Measurements from ENCODE around the gene SLC22A3. TPM values are rescaled to one million over a fixed set of nuclear protein-coding genes. Genes with fewer than 3 reads are reported as not detected.
"Not testable (repeated sequence)": the region's sequence is repeated elsewhere in the genome, so short reads cannot be mapped to it uniquely, and the experiment has no call there.

The SLC22A3 gene
- total RNA-seq, 4 donors from 2014 or later, result 49.5 to 75.4 (median 58.2) TPM

DNA sequence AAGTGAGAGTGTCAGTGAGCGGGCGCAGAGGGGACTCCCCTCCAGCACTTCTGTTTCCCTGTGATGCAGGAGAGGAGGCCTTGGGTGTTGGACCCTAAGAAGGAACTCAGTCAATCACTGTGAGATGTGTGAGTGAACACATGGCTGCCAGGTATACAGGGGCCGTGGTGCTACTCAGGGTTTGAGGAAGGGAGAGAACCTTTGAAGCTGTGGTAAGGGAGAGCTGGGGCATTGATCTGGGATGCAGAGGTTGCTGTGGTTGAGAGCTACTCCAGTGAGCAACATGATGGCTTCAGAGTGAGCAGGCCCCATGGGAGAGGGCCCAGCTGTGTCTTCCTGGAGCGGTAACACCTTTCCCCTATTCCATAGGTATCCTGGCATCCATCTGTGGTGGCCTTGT is 99.2 kb downstream of the SLC22A3 start:
- Histone ChIP-seq H3K27ac (no peak overlapping the region), H3K27me3 (no peaks in the 10 kb centered on the region), H3K4me3 (no peak overlapping the region), H3K4me1 (no peaks in the 10 kb centered on the region), H3K36me3 (peaks cover 0 to 3% of the 10 kb centered on the region in 2 donors), H3K9me3 (no peaks in the 10 kb centered on the region)
- in situ Hi-C loops (cut with MboI; ENCODE audit: low sequenced_read_pairs in 4 of 4), result loop anchor here in 1 of 4 donors (25.0 kb wide), 1 partner anchor 310 kb away; no protein-coding TSS in a partner anchor
- no peak for DNase-seq
- intact Hi-C loops (cut with DNase I; ENCODE audit: low total_unique reads), result no loop called here
- no peak for ATAC-seq
- TF ChIP-seq CTCF (IDR thresholded peaks at IDR 0.05 in 4 of 5, conservative IDR thresholded peaks at IDR 0.05 in 1 of 5), result no peak
- TF ChIP-seq POLR2A (IDR thresholded peaks at IDR 0.05), result no peak

GRCh38 chr6:160449787-160450186 is 101.6 kb downstream of the SLC22A3 start:
- H3K27ac ChIP-seq; DNase-seq; H3K27me3 ChIP-seq; H3K4me3 ChIP-seq; ATAC-seq; intact Hi-C loops (cut with DNase I; ENCODE audit: low total_unique reads); H3K9me3 ChIP-seq; H3K4me1 ChIP-seq; H3K36me3 ChIP-seq: not testable (repeated sequence)
- in situ Hi-C loops (cut with MboI; ENCODE audit: low sequenced_read_pairs in 4 of 4), result loop anchor here (10.0 to 25.0 kb wide), 5 partner anchors 312 to 587 kb away; no protein-coding TSS in a partner anchor

- Histone ChIP-seq H3K27ac (no peak overlapping the region), H3K4me3 (no peak overlapping the region), H3K4me1 (peaks cover 0 to 5% of the 10 kb centered on the region in 2 donors), H3K9me3 (no peaks in the 10 kb centered on the region), H3K36me3 (peaks cover 0 to 3% of the 10 kb centered on the region in 2 donors), H3K27me3 (no peaks in the 10 kb centered on the region)
- ATAC-seq (no peak), DNase-seq (no peak)
- in situ Hi-C loops (cut with MboI; ENCODE audit: low sequenced_read_pairs in 4 of 4) (loop anchor here (10.0 to 25.0 kb wide), 5 partner anchors 314 to 589 kb away; no protein-coding TSS in a partner anchor), intact Hi-C loops (cut with DNase I; ENCODE audit: low total_unique reads) (no loop called here)
- TF ChIP-seq POLR2A (IDR thresholded peaks at IDR 0.05) (no peak), CTCF (IDR thresholded peaks at IDR 0.05 in 4 of 5, conservative IDR thresholded peaks at IDR 0.05 in 1 of 5) (no peak)
These were observed 102.7 kb downstream of the SLC22A3 start for GRCh38 chr6:160450849-160451248.

GRCh38 chr6:160454303-160454702 is 106.1 kb downstream of the SLC22A3 start:
- Histone ChIP-seq H3K36me3 (no peaks in the 10 kb centered on the region), H3K9me3 (no peaks in the 10 kb centered on the region), H3K4me1 (peaks cover 0 to 5% of the 10 kb centered on the region in 2 donors), H3K27ac (no peak overlapping the region), H3K27me3 (no peaks in the 10 kb centered on the region), H3K4me3 (no peak overlapping the region)
- no peak for ATAC-seq
- no peak for DNase-seq
- in situ Hi-C loops (cut with MboI; ENCODE audit: low sequenced_read_pairs in 4 of 4) (loop anchor here (10.0 to 25.0 kb wide), 5 partner anchors 317 to 592 kb away; no protein-coding TSS in a partner anchor), intact Hi-C loops (cut with DNase I; ENCODE audit: low total_unique reads) (loop anchor here (2.0 kb wide), 1 partner anchor 234 kb away; no protein-coding TSS in a partner anchor)
- TF ChIP-seq CTCF (IDR thresholded peaks at IDR 0.05 in 4 of 5, conservative IDR thresholded peaks at IDR 0.05 in 1 of 5), result no peak
- TF ChIP-seq POLR2A (IDR thresholded peaks at IDR 0.05), result no peak

- Histone ChIP-seq H3K4me1 (peaks cover 0 to 5% of the 10 kb centered on the region in 2 donors), H3K9me3 (no peaks in the 10 kb centered on the region), H3K27ac (peak overlapping the region in 2 of 4 donors; percentile 28 to 41), H3K4me3 (no peak overlapping the region), H3K36me3 (no peaks in the 10 kb centered on the region), H3K27me3 (no peaks in the 10 kb centered on the region)
- DNase-seq, result no peak
- ATAC-seq, result no peak
- intact Hi-C loops (cut with DNase I; ENCODE audit: low total_unique reads) (loop anchor here (2.0 kb wide), 1 partner anchor 234 kb away; no protein-coding TSS in a partner anchor), in situ Hi-C loops (cut with MboI; ENCODE audit: low sequenced_read_pairs in 4 of 4) (loop anchor here (5.0 to 25.0 kb wide), 6 partner anchors 313 to 593 kb away; no protein-coding TSS in a partner anchor)
- no peak for TF ChIP-seq POLR2A (IDR thresholded peaks at IDR 0.05)
- TF ChIP-seq CTCF (IDR thresholded peaks at IDR 0.05 in 4 of 5, conservative IDR thresholded peaks at IDR 0.05 in 1 of 5), result no peak
These were observed 106.9 kb downstream of the SLC22A3 start for GRCh38 chr6:160455081-160455480.
